SH-SY5Y (cell line): ENCODE measurements around the gene USP7.

Experiments used
- GATA2 ChIP-seq: IDR thresholded peaks from 2 replicates; pipeline ENCODE4 v1.6.1; 2011; ENCODE audit warnings: mild to moderate bottlenecking, low read depth, low read length
- GATA3 ChIP-seq: IDR thresholded peaks from 2 replicates; pipeline ENCODE4 v1.6.1; 2011; ENCODE audit warnings: low read depth, mild to moderate bottlenecking, low read length, moderate library complexity

- TF ChIP-seq GATA3 (no peak), GATA2 (no peak)
These were observed 91.6 kb downstream of the USP7 start for GRCh38 chr16:8872071-8872470.
